Measurements from ENCODE around the gene DEUP1. TPM values are rescaled to one million over a fixed set of nuclear protein-coding genes. Genes with fewer than 3 reads are reported as not detected.

The DEUP1 gene, protein sequence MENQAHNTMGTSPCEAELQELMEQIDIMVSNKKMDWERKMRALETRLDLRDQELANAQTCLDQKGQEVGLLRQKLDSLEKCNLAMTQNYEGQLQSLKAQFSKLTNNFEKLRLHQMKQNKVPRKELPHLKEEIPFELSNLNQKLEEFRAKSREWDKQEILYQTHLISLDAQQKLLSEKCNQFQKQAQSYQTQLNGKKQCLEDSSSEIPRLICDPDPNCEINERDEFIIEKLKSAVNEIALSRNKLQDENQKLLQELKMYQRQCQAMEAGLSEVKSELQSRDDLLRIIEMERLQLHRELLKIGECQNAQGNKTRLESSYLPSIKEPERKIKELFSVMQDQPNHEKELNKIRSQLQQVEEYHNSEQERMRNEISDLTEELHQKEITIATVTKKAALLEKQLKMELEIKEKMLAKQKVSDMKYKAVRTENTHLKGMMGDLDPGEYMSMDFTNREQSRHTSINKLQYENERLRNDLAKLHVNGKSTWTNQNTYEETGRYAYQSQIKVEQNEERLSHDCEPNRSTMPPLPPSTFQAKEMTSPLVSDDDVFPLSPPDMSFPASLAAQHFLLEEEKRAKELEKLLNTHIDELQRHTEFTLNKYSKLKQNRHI
- total RNA-seq, result under 0.01 TPM in 1 of 2 replicates, not detected in the other

DNA sequence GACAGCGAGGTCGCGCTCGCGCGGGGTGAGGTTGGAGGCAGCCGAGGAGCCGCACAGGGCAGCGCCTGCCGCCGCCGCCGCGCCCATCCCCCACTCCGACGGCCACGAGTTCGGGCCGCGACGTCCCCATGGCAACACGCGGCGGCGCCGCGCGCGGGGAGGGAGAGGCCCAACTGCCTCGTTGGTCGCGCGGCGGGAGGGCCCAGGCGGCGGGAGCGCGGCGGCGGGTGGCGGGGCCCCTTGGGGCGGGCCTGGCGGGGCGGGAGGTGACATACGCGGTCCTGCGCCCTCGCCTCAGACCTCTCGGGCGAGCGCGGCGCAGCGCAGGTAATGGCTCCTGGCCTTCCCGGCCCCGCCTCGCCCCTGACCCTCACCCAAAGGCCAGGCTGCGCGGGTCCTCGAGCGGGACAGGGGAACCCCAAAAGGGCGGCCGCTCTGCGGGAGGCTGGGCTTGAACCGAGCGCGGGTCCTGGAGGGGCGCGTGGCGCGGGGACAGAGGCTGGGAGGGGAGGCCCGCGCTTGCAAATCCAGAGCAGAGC, at the start of gene DEUP1:
TSS of gene DEUP1 (plus strand) at position 297 of the 539 bp plus-strand sequence. CDS start 1,518 bp downstream, outside the sequence.

Other genes starting within 250 kb of the DEUP1 start
- gene SLC36A4, start 132.8 kb upstream of the DEUP1 start, total RNA-seq, result 21.3 and 21.7 TPM in 2 replicates
- gene SMCO4, start 212.6 kb downstream of the DEUP1 start, total RNA-seq, result 11.0 and 14.3 TPM in 2 replicates